RWPE1 (cell line): Measurements from ENCODE around the gene KDM2B.
"Not testable (repeated sequence)": the region's sequence is repeated elsewhere in the genome, so short reads cannot be mapped to it uniquely, and the experiment has no call there.

Source experiments
- CTCF ChIA-PET: fragments of 350-600 bp; sonication (Branson Sonifier 250); formaldehyde crosslinking; extraction: SDS; loops from one replicate; lab custom pipeline; 2021; lab: Yijun Ruan, JAX
- POLR2A ChIA-PET: fragments of 400-600 bp; formaldehyde crosslinking; extraction: SDS; loops from one replicate; lab custom pipeline; 2020; ENCODE audit warnings: antibody characterized with exemption; ENCODE audit not compliant: low non-redundant PET; lab: Yijun Ruan, JAX
- DNase-seq: peaks from one replicate; pipeline ENCODE4 v3.0.0; 2012; ENCODE audit warnings: low spot score
- H3K27ac ChIP-seq: fragments of 450-650 bp; 2 replicates; pipeline ENCODE4 v1.5.1; 2017
- CTCF ChIP-seq: fragments of 450-650 bp; conservative IDR thresholded peaks from 2 replicates; pipeline ENCODE4 v1.5.1; 2017; ENCODE audit warnings: low read depth, mild to moderate bottlenecking

Gene KDM2B

GRCh38 chr12:121397521-121397920, 183.3 kb downstream of the KDM2B start:
- H3K27ac ChIP-seq, result no peak overlapping the region
- ChIA-PET POLR2A (interaction anchor here (0.7 kb wide), 1 partner anchor 32 kb away, joined by 6 read pairs; no protein-coding TSS in a partner anchor), CTCF (no interaction called here)
- no peak for TF ChIP-seq CTCF
- no peak for DNase-seq

GRCh38 chr12:121392325-121392716, 188.5 kb downstream of the KDM2B start:
- CTCF ChIA-PET, result no interaction called here
- H3K27ac ChIP-seq, result no peak overlapping the region
- POLR2A ChIA-PET, result no interaction called here
- DNase-seq, result no peak
- TF ChIP-seq CTCF, result no peak

- ChIA-PET POLR2A (no interaction called here), CTCF (interaction anchor here (0.6 kb wide), 1 partner anchor 13 kb away, joined by 3 read pairs; no protein-coding TSS in a partner anchor)
- peak; percentile 3 for DNase-seq
- no peak for TF ChIP-seq CTCF
- no peak overlapping the region for H3K27ac ChIP-seq
These were observed 189.1 kb downstream of the KDM2B start for GRCh38 chr12:121391619-121392324.

GRCh38 chr12:121390856-121391255, 190.0 kb downstream of the KDM2B start:
- TF ChIP-seq CTCF, result no peak
- CTCF ChIA-PET, result no interaction called here
- peak; percentile 32 for DNase-seq
- no peak overlapping the region for H3K27ac ChIP-seq
- POLR2A ChIA-PET, result interaction anchor here (2.5 kb wide), 1 partner anchor 9 kb away, joined by 6 read pairs; the partner anchor contains the start of gene RNF34

- ChIA-PET POLR2A (interaction anchor here (0.5 to 2.5 kb wide), 2 partner anchors 11 to 241 kb away, joined by 3 to 6 read pairs; partner anchors contain the start of gene RNF34), CTCF (no interaction called here)
- H3K27ac ChIP-seq, result no peak overlapping the region
- peak; percentile 61 for DNase-seq
- no peak for TF ChIP-seq CTCF
These were observed 192.3 kb downstream of the KDM2B start for GRCh38 chr12:121388421-121388981.

GRCh38 chr12:121384891-121385290, 195.9 kb downstream of the KDM2B start:
- POLR2A ChIA-PET, CTCF ChIA-PET, H3K27ac ChIP-seq, DNase-seq: not testable (repeated sequence)

- CTCF ChIA-PET, result no interaction called here
- POLR2A ChIA-PET, result interaction anchor here (0.6 kb wide), 1 partner anchor 18 kb away, joined by 9 read pairs; no protein-coding TSS in a partner anchor
- no peak for TF ChIP-seq CTCF
- no peak for DNase-seq
- H3K27ac ChIP-seq, result no peak overlapping the region
These were observed 197.2 kb downstream of the KDM2B start for GRCh38 chr12:121383601-121384021.
